OCI-LY7 (cell line): Measurements from ENCODE around the gene TRIM8.
"Not testable (repeated sequence)": the region's sequence is repeated elsewhere in the genome, so short reads cannot be mapped to it uniquely, and the experiment has no call there.

ENCODE experiments used
- CTCF ChIP-seq: fragments of 200-600 bp; sonication (generic); conservative IDR thresholded peaks from 2 replicates; pipeline ENCODE4 v1.5.1; 2014; ENCODE audit warnings: mild to moderate bottlenecking, antibody characterized with exemption, low read length, moderate library complexity, mixed read lengths
- EZH2phosphoT487 ChIP-seq: fragments of 200-600 bp; sonication (generic); IDR thresholded peaks from 2 replicates; pipeline ENCODE4 v1.6.1; 2018; ENCODE audit warnings: low read depth, borderline replicate concordance, mild to moderate bottlenecking, mixed run types, antibody characterized with exemption, low read length, moderate library complexity, mixed read lengths

DNA sequence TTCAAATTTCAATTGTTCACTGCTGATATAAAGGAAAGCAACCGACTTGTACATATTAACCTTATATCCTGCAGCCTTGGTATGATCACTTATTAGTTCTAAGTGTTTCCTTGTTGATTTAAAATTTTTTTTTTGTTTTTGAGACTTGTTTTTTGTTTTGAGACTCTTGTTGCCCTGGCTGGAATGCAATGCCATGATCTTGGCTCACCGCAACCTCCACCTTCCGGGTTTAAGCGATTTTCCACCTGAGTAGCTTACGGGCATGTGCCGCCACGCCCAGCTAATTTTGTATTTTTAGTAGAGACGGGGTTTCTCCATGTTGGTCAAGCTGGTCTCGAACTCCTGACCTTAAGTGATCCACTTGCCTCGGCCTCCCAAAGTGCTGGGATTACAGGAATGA, 51.1 kb downstream of the TRIM8 start:
- not testable (repeated sequence) for TF ChIP-seq CTCF, EZH2phosphoT487
